ENCODE results near the gene ACACA. TPM values are rescaled to one million over a fixed set of nuclear protein-coding genes. Genes with fewer than 3 reads are reported as not detected.
"Not testable (repeated sequence)": the region's sequence is repeated elsewhere in the genome, so short reads cannot be mapped to it uniquely, and the experiment has no call there.

Gene ACACA
- polyA plus RNA-seq, 1 experiment: 26.9 TPM

- TF ChIP-seq CTCF (IDR thresholded peaks at IDR 0.05; ENCODE audit: insufficient read depth, low read depth, low read length): no peak
- ChIA-PET POLR2A (no interaction called here), CTCF (interaction anchor here (0.8 to 1.5 kb wide), 3 partner anchors 16 to 67 kb away, joined by 3 to 4 read pairs (median 3); no protein-coding TSS in a partner anchor)
- DNase-seq (ENCODE audit: low read depth): no peak
- Histone ChIP-seq H3K4me3 (ENCODE audit: low read depth, low read length) (no peak overlapping the region), H3K27me3 (ENCODE audit: control insufficient read depth, insufficient read depth, low read length) (no peaks in the 10 kb centered on the region), H3K36me3 (ENCODE audit: control insufficient read depth, insufficient read depth, low read length) (peaks cover 4% of the 10 kb centered on the region; the same call in 1 of the 2 replicates)
These were observed 248.3 kb downstream of the ACACA start for GRCh38 chr17:37158290-37158689.

DNA sequence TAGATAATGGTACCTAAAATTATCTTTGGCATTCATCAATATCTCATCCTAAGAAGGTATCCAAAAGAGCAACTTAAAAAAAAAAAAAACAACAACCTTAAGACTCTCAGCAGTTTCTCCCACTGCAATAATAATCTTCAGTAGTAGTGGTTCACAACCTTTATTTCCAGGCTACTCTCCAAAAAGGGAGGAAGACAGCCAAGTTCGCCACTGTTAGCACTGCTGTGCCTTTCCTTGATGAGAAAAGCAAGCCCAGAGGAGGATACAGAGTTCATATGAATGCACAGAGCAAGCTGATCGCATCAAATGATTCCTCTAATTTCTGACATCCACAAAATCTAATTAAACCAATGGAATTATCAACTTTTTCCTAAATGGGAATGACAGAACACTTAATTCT, 258.5 kb downstream of the ACACA start:
- no peak for DNase-seq (ENCODE audit: low read depth)
- Histone ChIP-seq H3K4me3 (ENCODE audit: low read depth, low read length) (no peak overlapping the region), H3K36me3 (ENCODE audit: control insufficient read depth, insufficient read depth, low read length) (no peaks in the 10 kb centered on the region), H3K27me3 (ENCODE audit: control insufficient read depth, insufficient read depth, low read length) (no peaks in the 10 kb centered on the region)
- ChIA-PET POLR2A (no interaction called here), CTCF (interaction anchor here (1.6 kb wide), 1 partner anchor 10 kb away, joined by 4 read pairs; no protein-coding TSS in a partner anchor)
- no peak for TF ChIP-seq CTCF (IDR thresholded peaks at IDR 0.05; ENCODE audit: insufficient read depth, low read depth, low read length)

DNA sequence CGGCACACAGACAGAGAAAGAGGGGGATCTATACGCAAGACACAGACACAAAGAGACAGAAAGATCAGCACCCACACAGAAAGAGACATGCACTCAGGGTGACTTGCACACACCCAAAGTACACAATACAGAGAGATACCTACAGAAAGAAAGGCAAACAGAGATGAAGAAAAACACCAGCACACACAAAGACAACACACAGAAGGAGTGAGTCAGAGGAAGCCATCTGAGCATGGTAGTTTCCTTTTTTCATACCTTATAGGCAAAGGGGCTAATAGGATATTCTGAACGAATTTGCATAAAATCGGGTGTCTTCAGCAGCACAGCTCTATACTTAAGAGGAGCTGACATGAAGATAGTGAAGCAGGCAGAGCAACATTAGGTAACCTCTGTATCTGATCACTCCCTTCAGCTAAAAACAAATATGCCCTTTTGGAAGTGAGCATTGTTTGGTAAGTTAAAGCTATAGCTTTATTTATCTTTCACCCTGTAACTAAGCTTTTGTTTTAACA, 259.3 kb downstream of the ACACA start:
- ChIA-PET POLR2A (no interaction called here), CTCF (interaction anchor here (1.6 kb wide), 1 partner anchor 9 kb away, joined by 4 read pairs; no protein-coding TSS in a partner anchor)
- no peak for DNase-seq (ENCODE audit: low read depth)
- no peak for TF ChIP-seq CTCF (IDR thresholded peaks at IDR 0.05; ENCODE audit: insufficient read depth, low read depth, low read length)
- Histone ChIP-seq H3K27me3 (ENCODE audit: control insufficient read depth, insufficient read depth, low read length) (no peaks in the 10 kb centered on the region), H3K36me3 (ENCODE audit: control insufficient read depth, insufficient read depth, low read length) (no peaks in the 10 kb centered on the region), H3K4me3 (ENCODE audit: low read depth, low read length) (no peak overlapping the region)

DNA sequence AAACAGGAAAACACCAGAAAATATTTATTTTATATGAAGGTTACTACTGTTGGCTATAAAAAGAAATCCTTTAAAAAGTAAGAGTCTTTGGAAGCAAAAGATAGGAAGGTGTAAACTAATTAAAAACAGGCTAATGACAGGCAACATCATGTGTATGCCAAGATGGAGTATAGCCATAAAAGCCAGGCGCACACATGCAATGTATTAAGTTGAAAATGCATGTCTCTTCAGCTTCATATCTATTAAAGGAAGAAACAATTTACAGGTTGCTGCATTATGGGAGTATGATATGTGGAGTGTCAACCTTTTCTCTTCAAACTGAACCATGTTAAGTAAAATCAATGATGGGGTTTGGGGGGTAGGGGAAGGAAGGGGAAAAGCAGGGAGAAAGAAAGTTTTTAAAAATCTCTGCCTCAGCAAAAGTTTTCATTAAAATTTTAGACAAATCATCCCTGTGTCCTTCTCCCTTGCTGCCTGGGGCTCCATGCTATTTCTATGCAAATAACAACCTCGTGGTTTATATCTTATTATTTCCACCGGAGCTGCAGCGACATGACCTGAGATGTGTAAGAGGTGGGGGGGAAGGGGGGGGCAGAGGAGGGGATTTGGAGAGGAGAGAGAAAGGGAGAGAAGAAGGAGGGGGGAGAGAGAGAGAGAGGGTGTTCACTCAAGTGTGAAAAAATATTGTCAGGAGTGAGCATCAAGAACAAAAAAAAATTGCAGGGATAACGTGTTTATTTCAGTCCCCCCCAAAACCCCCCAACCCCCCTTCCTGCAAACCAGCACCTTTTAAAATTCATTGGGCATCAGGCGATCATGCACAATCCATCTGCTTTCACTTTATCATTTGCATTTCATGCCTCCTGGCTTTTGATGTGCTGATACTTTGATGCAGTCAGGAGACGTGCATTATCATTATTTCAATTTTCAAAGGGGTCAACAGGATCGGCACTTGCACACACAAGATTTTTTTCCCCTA, 260.3 kb downstream of the ACACA start:
- Histone ChIP-seq H3K4me3 (ENCODE audit: low read depth, low read length) (no peak overlapping the region), H3K27me3 (ENCODE audit: control insufficient read depth, insufficient read depth, low read length) (no peaks in the 10 kb centered on the region), H3K36me3 (ENCODE audit: control insufficient read depth, insufficient read depth, low read length) (no peaks in the 10 kb centered on the region)
- DNase-seq (ENCODE audit: low read depth): no peak
- TF ChIP-seq CTCF (IDR thresholded peaks at IDR 0.05; ENCODE audit: insufficient read depth, low read depth, low read length): no peak
- POLR2A ChIA-PET: no interaction called here
- CTCF ChIA-PET: interaction anchor here (0.7 kb wide), 1 partner anchor 108 kb away, joined by 3 read pairs; no protein-coding TSS in a partner anchor

- no peak overlapping the region for H3K4me3 ChIP-seq (ENCODE audit: low read depth, low read length)
- no peak for DNase-seq (ENCODE audit: low read depth)
- no peak for TF ChIP-seq CTCF (IDR thresholded peaks at IDR 0.05; ENCODE audit: insufficient read depth, low read depth, low read length)
- POLR2A ChIA-PET: no interaction called here
- 0 out of 2 replicates have a peak, but pooled peaks cover 2% of the 10 kb centered on the region for H3K36me3 ChIP-seq (ENCODE audit: control insufficient read depth, insufficient read depth, low read length)
- H3K27me3 ChIP-seq (ENCODE audit: control insufficient read depth, insufficient read depth, low read length): no peaks in the 10 kb centered on the region
- CTCF ChIA-PET: interaction anchor here (0.8 to 1.6 kb wide), 3 partner anchors 9 to 26 kb away, joined by 3 to 4 read pairs (median 3); no protein-coding TSS in a partner anchor
These were observed 262.4 kb downstream of the ACACA start for GRCh38 chr17:37144075-37144701.

GRCh38 chr17:37143558-37143957, 263.1 kb downstream of the ACACA start:
- POLR2A ChIA-PET: not testable (repeated sequence)

More at GRCh38 chr17:37143558-37143957, 263.1 kb downstream of the ACACA start:
- DNase-seq (ENCODE audit: low read depth); H3K27me3 ChIP-seq (ENCODE audit: control insufficient read depth, insufficient read depth, low read length); H3K36me3 ChIP-seq (ENCODE audit: control insufficient read depth, insufficient read depth, low read length); CTCF ChIA-PET; H3K4me3 ChIP-seq (ENCODE audit: low read depth, low read length): not testable (repeated sequence)

Measured in BJ (cell line).